ENCODE measurements around the gene RFX8.

RFX8 gene

DNA sequence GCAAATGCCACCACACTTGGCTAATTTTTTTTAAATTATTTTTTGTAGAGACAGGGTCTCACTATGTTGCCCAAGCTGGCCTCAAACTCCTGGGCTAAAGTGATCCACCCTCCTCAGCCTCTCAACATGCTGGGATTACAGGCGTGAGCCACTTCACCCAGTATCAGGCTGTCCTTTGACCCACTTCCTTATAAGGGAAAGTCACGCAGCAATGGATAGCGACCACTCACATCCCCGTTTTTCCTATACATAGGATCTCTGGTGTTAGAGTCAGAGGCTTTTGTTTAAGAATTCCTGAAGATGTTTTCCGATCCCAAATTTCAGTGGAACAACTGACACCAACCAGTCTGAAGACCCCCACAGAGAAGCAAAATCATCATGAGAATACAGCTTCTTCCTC lies 41.4 kb upstream of the RFX8 start:
- H3K9me2 ChIP-seq (replicated peaks; ENCODE audit: insufficient read depth, low read length), result no peaks in the 10 kb centered on the region
- H3K27me3 ChIP-seq (ENCODE audit: low read length), result no peaks in the 10 kb centered on the region
- no peak overlapping the region for H3K27ac ChIP-seq (ENCODE audit: low read depth, low read length)
- no peak overlapping the region for H3K4me3 ChIP-seq (ENCODE audit: insufficient read depth, low read length, poor library complexity, severe bottlenecking)
- no peak overlapping the region for H3K4me2 ChIP-seq (ENCODE audit: low read depth, low read length, poor library complexity, severe bottlenecking)
- TF ChIP-seq EZH2phosphoT487 (conservative IDR thresholded peaks at IDR 0.05; ENCODE audit: low read length), result no peak
- TF ChIP-seq, protein P1, sequence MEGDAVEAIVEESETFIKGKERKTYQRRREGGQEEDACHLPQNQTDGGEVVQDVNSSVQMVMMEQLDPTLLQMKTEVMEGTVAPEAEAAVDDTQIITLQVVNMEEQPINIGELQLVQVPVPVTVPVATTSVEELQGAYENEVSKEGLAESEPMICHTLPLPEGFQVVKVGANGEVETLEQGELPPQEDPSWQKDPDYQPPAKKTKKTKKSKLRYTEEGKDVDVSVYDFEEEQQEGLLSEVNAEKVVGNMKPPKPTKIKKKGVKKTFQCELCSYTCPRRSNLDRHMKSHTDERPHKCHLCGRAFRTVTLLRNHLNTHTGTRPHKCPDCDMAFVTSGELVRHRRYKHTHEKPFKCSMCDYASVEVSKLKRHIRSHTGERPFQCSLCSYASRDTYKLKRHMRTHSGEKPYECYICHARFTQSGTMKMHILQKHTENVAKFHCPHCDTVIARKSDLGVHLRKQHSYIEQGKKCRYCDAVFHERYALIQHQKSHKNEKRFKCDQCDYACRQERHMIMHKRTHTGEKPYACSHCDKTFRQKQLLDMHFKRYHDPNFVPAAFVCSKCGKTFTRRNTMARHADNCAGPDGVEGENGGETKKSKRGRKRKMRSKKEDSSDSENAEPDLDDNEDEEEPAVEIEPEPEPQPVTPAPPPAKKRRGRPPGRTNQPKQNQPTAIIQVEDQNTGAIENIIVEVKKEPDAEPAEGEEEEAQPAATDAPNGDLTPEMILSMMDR (IDR thresholded peaks at IDR 0.05; ENCODE audit: insufficient read depth, low read length, poor library complexity, severe bottlenecking), result no peak
- H2AFZ ChIP-seq (ENCODE audit: low read depth, low read length, severe bottlenecking), result no peak overlapping the region
- no peaks in the 10 kb centered on the region for H3F3A ChIP-seq (ENCODE audit: insufficient read depth)
- H3K36me3 ChIP-seq (ENCODE audit: low read length), result no peaks in the 10 kb centered on the region
- no peaks in the 10 kb centered on the region for H3K9me3 ChIP-seq (ENCODE audit: insufficient read depth, low read length)
- H3K9ac ChIP-seq (ENCODE audit: low read length), result no peak overlapping the region
- no peaks in the 10 kb centered on the region for H3K79me2 ChIP-seq (ENCODE audit: insufficient read depth, low read length)
- no peaks in the 10 kb centered on the region for H4K20me1 ChIP-seq (ENCODE audit: low read depth, low read length)

DNA sequence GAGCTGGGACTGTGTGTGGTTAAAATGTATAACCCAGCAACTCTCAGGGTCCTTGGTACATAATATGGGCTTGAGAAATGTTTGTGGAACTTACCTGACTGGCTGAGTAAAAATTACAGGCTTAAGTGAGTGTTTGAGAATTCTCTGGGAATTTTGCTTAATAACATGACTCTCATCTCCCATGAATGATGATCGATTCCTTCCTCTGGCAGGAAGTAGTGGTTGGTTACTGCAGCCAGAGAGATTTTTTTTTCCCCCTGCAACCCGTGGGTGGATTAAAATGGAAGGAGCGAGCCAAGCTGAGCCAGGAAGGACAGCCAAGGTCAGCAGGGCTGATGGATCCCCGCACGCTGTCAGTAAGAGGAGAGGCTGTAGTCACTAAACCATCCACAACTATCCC lies 40.6 kb upstream of the RFX8 start:
- Histone ChIP-seq H3K4me3 (ENCODE audit: insufficient read depth, low read length, poor library complexity, severe bottlenecking) (no peak overlapping the region), H3F3A (ENCODE audit: insufficient read depth) (no peaks in the 10 kb centered on the region), H2AFZ (ENCODE audit: low read depth, low read length, severe bottlenecking) (no peak overlapping the region), H3K27ac (ENCODE audit: low read depth, low read length) (no peak overlapping the region), H3K9me2 (replicated peaks; ENCODE audit: insufficient read depth, low read length) (no peaks in the 10 kb centered on the region), H3K9me3 (ENCODE audit: insufficient read depth, low read length) (no peaks in the 10 kb centered on the region), H4K20me1 (ENCODE audit: low read depth, low read length) (no peaks in the 10 kb centered on the region), H3K4me2 (ENCODE audit: low read depth, low read length, poor library complexity, severe bottlenecking) (no peak overlapping the region), H3K79me2 (ENCODE audit: insufficient read depth, low read length) (no peaks in the 10 kb centered on the region), H3K27me3 (ENCODE audit: low read length) (no peaks in the 10 kb centered on the region), H3K9ac (ENCODE audit: low read length) (no peak overlapping the region), H3K36me3 (ENCODE audit: low read length) (no peaks in the 10 kb centered on the region)
- no peak for TF ChIP-seq EZH2phosphoT487 (conservative IDR thresholded peaks at IDR 0.05; ENCODE audit: low read length)
- TF ChIP-seq, protein P1 (IDR thresholded peaks at IDR 0.05; ENCODE audit: insufficient read depth, low read length, poor library complexity, severe bottlenecking), result no peak

DNA sequence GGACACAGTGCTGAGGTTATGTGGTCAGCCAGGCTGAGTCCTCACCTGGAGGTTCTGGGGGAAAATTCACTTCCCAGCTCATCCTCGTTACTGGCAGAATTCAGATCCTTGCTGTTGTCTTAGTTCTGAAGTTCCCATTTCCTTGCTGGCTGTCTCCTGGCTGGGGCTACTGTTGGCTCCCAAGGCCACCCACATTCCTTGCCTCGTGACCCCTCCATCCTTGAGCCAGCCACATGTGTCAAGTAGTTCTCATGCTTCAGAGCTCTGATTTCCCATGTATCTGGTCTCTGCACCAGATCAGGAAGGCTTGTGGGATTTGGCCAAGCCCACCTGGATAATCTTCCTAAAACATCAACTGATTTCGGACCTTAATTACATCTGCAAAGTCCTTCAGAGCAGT lies 38.1 kb upstream of the RFX8 start:
- H3K4me3 ChIP-seq (ENCODE audit: insufficient read depth, low read length, poor library complexity, severe bottlenecking), result no peak overlapping the region
- no peaks in the 10 kb centered on the region for H3K9me2 ChIP-seq (replicated peaks; ENCODE audit: insufficient read depth, low read length)
- no peak overlapping the region for H3K27ac ChIP-seq (ENCODE audit: low read depth, low read length)
- no peaks in the 10 kb centered on the region for H3K36me3 ChIP-seq (ENCODE audit: low read length)
- no peaks in the 10 kb centered on the region for H3K27me3 ChIP-seq (ENCODE audit: low read length)
- H3K9me3 ChIP-seq (ENCODE audit: insufficient read depth, low read length), result no peaks in the 10 kb centered on the region
- H3K9ac ChIP-seq (ENCODE audit: low read length), result no peak overlapping the region
- TF ChIP-seq EZH2phosphoT487 (conservative IDR thresholded peaks at IDR 0.05; ENCODE audit: low read length), result no peak
- TF ChIP-seq, protein P1 (IDR thresholded peaks at IDR 0.05; ENCODE audit: insufficient read depth, low read length, poor library complexity, severe bottlenecking), result no peak
- no peak overlapping the region for H3K4me2 ChIP-seq (ENCODE audit: low read depth, low read length, poor library complexity, severe bottlenecking)
- H3K79me2 ChIP-seq (ENCODE audit: insufficient read depth, low read length), result no peaks in the 10 kb centered on the region
- no peaks in the 10 kb centered on the region for H3F3A ChIP-seq (ENCODE audit: insufficient read depth)
- no peak overlapping the region for H2AFZ ChIP-seq (ENCODE audit: low read depth, low read length, severe bottlenecking)
- H4K20me1 ChIP-seq (ENCODE audit: low read depth, low read length), result no peaks in the 10 kb centered on the region

Data from SU-DHL-6 (cell line).